Activated T-cell treated with anti-CD3 and anti-CD28 coated beads for 4 hours (primary cell): ENCODE data around the gene SLC44A1.

Source experiments
- DNase-seq: peaks from one replicate; pipeline ENCODE4 v3.0.0-alpha.2; 2020

The SLC44A1 gene

DNA sequence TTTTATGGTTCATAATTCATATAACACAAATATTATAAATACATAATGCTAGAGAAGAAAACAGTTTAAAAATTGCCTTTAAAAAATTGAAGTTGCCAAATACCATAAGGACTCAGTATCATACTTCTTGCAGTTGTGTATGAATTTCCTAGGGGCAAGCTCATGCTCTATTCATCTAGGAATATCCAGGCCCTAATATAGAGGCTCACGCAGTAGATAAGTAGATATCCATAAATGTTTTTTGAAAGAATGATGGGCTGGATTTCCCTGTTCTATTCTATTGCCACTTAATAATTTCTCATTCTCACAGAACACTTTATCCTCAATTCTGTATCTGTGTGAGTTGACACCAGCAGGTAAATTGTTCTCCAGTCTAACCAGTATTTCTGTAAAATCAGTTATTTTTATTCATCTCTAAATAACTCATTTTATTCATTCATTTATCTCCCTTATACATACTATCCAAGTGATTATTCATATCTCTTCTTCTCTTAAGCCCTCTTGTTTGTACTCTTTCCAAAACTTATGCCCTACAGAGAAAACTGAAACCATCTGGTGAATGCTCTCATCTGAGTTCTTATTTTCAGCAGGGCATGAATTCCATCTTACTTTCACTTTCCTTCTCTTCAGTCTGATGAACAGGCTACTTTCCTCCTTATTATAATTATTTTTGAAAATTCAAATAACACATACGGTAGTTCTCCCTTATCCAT, 97.1 kb downstream of the SLC44A1 start:
- DNase-seq = no peak

DNA sequence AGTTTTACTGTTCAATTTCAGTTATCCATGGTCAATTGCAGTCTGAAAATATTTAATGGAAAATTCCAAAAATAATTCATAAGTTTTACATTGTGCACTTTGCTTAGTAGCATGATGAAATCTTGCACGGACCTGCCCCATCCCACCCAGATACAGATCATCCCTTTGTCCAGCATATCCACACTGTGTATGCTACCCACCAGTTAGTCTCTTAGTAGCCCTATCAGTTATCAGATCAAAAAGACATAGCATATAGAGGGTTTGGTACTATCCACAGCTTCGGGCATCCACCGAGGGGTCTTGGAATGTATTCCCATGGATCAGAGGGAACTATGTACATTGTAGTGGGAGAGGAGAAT, 97.7 kb downstream of the SLC44A1 start:
- DNase-seq = no peak

DNA sequence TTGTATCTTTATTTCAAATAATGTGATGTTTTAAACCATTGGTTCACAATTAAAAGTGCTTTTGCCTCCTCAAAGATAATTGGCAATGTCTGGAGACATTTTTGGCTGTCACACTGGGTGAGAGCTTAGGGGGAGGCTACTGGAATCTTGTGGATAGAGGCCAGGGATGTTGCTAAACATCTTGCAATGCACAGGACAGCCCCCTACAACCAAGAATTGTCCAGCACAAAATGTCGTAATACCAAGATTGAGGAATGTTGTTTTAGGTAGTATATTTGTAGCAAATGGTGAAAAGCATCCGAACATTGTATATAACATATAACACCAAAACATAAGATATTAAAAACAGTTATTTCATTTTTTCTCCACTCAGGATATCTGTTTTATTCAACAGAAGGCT, 99.8 kb downstream of the SLC44A1 start:
- no peak for DNase-seq

DNA sequence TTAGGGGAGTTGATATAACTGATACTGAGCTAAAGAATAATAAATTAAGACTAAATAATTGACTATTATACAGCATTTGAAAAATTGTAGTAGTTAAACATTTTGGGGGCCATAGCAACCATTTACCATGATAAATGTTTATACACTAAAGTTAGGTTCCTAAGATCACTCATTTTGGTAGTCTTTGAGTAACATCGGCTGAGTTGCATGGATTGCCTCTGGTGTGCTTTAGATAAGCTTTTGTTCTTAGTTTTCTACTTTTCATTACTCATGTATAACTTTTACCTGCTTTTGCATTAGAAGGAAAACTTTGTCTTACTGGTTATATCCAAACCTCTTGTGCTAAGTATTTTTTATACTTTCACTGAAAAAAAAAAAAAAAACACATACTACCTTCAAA, 101.2 kb downstream of the SLC44A1 start:
- DNase-seq = no peak

DNA sequence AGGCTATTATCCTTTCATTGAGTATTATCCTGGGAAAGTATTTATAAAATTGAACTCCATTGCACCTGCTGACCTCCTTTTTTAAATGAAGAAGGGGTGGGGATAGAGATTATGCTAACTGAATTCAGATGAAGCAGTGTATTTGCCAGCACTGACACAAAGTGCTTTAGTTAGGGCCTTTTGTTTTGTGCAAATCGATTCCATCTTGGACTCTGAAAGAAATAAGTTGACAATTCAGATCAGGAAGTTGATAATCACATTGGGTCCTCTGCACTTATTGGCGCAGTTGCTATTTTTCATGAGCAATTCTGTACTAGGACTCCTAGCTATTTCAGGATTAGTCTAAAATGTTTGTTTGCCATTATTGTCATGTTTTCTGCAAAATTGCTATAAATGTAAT, 101.8 kb downstream of the SLC44A1 start:
- DNase-seq = no peak

DNA sequence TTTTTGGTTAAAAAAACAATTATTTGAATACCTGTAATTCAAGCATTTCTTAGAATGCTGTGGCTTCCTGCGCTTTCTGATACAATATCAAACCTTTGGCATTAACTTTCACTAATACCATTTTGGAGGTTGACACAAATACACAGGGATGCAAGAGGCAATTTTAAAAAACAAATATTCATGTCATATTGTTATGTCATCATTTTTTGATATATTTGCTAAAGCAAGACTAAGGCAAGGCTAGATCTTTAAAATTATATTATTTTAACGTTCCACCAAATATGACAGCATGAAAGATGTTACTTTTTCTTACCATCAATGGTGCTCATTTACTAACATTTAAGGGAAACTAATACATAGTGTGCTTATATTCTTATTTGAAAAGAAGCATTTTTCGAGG, 110.0 kb downstream of the SLC44A1 start:
- DNase-seq = no peak

DNA sequence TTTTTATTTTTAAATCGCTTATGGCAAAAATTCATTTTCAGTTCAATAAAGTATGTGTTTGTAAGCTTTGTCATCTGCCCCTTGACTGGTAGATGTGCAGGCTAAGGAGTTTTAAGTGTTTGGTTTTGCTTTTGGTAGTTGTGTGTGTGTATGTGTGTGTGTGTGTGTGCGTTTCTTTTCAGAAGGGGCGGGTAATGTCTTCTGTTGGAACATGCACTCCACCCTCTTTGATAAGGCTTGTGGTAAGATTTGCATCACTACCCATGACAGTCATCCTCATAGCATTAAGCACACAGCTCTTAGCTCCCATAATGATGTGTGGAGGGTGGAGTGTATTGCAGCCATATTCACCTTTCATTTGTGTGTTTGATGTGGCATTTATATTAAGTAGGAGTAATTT, 111.3 kb downstream of the SLC44A1 start:
- no peak for DNase-seq

DNA sequence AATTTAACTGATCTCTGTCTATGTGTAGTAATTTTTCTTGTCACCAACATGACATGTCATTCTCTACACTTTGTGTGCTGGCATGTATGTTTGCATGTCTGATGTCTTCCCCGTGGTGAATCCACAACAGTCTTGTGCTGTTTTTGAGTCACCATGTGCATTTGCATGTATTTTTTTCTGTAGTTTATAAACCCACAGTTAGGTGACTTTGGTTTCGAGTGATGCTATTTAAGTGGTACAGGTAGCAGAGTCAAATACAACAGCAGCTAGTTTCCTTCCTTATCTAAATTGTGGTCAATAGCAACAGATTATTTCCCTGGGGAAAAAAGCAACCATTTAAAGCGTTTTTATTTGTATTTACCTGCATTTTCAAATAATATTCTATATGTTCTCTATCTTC, 113.5 kb downstream of the SLC44A1 start:
- no peak for DNase-seq

DNA sequence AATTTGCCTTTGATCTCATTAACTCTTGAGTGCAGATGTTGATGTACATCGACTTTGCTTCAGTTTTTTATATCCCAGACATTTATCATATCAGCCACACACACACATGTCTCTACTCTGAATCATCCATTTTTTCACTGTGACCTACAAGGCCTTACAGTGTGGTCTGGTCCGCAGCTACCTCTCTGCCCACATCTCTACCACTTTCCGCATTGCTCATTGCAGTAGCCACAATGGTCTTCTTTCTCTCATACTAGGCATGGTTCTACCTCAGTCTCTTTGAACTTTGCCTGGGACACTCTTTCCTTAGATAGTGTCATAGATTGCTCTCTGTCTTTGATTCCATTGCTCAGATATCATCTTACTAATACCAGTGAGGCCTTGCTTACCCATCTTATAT, 115.4 kb downstream of the SLC44A1 start:
- no peak for DNase-seq

DNA sequence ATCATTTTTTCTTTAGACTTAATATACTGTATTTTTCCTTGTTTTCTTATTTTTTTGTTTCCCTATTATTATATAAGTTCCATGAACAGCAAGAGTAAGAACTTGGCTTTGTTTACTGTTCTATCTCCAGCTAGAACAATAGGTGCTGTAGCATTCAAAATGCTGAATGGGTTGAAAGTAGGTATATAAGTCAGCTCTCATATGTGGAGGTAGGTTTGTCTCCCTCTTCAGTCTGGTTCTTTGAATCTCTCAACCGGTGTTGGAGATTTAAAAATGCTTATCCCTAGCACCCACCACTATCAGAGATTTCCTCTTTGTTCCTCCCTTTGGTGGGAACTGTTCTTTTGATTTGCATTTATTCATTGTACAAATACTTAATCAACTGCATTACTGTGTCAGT, 115.9 kb downstream of the SLC44A1 start:
- DNase-seq = no peak

DNA sequence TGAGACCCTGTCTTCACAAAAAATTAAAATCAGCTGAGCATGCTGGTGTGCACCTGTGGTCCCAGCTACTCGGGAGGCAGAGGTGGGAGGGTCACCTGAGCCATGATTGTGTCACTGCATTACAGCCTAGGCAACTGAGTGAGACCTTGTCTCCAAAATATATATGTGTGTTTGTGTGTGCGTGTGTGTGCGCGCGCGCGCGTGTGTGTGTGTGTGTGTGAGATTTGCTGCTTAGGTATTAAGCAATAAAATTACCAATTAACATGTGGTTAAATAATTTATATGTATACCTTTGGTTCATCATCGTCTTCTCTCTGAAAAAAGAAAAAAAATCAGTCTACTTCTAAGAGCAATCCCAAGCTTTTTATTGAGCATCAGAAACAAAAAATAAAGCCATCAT, 117.4 kb downstream of the SLC44A1 start:
- DNase-seq = no peak

DNA sequence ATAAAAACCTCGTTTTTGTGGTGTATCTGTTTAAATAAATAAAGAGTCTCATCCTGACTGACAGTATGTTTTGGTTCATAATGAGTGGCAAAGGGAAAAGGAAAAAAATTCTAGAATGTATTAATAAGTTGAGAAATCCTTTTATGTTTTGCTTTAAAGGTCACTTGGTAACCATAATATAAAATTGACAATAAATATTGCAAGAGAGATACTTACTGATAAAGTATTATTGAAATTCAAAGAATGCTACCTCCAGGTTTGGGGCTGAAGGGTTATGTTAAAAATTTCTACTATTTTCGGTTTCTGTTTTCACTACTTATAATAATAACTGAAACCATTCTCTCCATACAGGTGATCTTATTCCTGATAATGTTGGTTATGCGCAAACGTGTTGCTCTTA, 118.0 kb downstream of the SLC44A1 start:
- DNase-seq = no peak

DNA sequence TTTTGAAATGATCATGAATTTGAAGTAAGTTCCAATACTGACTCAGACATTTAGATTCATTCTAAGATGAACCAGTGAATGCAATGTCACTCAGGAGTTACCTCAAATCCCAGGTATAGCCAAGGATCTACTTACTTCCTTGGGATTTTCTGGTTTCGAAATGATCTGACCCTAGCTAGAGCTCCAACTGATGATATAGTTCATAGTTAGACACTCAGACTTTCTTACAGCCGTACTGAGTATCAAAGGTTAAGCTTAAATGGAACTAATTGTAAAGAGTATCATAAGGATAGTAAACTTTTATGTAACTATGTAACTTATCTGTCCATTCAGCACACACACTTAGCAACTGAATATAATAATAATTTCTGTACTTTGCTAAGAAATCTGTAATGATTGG, 119.4 kb downstream of the SLC44A1 start:
- DNase-seq = no peak

DNA sequence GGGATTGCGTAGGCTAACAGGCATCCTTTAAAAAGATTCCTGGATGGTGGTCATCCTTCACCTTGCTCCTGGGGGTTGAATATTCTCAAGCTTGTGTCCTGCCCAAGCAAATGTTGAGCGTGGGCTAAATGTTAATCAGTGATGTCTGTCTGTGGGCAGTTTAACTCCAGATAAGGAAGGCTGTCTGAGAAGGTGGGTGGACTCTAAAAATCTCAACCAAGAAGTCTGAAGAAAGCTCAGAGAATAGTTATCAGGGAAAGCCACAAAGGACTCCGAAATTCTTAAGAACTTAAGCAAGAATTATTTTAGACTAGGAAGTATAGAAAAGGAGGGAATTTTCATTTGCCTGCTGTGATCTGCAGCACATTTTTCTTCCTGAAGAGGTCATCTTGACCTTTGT, 125.5 kb downstream of the SLC44A1 start:
- DNase-seq = no peak

DNA sequence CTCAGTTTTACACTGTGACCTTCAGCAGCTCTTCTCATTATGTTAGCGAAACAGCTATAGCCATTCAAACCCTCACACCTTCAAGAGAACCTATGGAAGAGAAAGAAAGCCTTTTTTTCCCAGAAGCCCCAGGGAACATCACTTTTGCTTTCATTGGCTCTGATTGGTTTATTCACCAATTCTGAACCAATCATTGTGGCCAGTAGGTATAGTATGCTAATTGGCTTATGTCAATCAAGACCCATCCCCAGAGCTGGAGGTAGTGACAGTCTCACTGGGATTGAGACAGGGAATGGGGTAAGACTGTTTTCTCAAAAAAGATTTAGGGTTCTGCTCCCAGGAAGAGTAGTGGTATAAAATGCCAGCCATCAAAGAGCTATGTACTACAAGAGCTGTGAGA, 129.3 kb downstream of the SLC44A1 start:
- no peak for DNase-seq

DNA sequence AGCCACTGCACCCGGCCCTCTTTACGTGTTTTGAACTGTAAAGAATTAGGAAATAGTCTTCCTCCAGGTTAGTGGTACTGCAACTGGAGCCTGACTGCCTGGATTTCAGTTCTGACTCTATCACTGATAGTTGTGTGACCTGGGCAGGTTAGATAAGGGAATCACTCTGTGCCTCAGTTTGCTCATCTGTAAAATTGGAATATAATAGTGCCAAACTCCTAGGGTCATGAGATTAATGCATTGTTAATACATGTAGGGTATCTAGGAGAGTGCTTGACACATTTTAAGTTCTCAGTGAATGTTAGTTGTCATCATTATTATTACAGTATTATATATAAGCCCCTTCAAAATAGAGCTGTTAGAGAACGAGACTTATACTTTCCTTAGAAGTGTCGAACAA, 130.9 kb downstream of the SLC44A1 start:
- DNase-seq = no peak

DNA sequence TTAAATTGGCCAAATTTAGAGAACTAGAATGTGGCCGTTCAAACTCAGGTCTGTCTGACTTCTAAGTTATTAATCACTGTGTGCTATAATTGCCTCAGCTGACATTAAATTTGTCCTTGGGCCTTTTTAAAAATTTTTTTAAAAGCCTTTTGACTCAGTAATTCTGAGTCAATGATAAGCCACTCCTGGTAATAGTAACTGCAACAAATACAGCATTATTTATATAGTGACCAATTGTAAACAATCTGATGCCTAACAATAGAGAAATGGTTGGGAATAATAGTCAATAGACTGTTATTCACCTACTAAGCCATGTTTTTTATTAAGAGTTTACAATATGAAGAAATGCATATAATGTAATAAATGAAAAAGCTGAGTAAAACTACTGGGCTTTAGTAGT, 132.4 kb downstream of the SLC44A1 start:
- no peak for DNase-seq

DNA sequence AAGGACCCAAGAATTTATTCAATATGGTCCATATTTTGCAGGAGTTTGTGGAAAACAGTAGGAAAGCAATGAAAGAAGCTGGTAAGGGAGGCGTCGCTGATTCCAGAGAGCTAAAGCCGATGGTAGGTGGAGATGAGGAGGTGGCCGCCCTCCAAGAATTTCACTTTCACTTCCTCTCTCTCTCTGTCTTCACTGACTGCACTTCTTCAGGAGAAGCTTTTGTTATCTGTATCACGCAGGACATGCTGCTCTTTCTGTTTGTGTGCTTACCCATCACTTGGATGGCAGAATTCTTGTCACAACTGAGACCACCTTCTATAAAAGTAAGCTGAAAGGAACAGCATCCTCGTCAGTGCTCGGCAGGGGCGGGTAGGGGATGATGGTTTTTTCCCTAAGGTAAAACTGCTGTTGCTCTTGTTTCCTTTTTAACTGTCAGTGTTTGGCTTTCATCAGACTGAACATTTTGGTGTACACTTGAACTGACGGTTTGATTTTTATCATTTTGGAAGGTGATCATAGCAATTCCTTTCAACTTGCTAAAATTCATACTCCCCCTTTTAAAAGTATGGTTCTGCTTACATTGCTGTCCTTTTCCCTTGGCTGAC, 141.0 kb downstream of the SLC44A1 start:
- DNase-seq = peak; percentile 16

DNA sequence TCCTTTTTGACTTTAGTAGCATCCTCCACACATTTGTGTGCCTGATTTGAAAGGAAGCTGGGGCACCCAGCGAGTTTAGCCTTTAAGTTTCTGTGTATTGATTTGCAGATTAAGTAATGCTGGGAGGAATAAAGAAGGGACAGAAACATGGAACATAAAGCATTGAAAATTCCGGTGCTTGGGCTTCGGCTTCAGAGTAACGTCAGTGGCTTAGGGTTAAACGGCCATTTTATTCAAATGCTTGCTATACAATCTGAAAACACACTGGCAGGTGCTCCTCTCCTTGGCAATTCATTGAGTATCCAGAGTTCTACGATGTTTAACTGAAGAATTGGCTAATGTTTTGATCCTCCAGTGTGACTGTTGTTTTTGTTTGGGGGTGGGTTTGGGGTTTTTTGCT, 145.3 kb downstream of the SLC44A1 start:
- no peak for DNase-seq

DNA sequence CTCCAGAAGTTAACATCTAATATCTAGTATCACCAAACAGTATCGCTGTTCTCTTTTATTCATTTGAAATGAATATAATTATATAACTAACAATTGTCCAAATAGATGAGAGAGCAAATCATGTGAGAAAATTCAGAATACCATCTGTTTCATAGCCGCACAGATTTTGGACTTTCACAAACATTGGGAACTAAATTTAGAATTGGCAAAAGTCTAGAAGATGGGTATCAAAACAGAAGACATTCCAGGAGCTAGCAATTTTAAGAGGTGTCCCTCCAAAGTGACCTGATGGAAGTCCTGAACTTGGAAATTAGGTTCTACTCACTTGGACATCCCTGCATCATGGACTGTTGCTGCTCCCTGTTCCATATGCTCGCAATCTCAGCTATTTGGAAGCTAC, 146.4 kb downstream of the SLC44A1 start:
- no peak for DNase-seq

DNA sequence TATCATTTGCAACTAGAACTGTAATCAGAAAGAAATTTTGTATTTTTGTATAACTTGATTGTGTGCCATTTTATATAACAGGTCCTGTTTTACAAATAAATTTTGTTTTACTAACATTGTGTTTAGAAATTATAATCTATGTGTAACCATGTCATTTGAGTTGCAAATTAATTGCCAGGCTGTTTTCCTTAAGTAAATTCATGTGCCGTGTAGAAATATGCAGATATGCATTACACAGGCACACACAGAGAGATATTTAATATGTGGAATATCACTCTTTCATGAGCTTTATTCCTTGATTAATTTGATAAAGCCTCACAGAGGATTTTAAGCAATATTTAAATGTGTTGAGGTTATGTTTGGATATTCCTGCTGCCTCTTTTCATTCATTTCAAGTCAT, 146.8 kb downstream of the SLC44A1 start:
- DNase-seq = no peak

DNA sequence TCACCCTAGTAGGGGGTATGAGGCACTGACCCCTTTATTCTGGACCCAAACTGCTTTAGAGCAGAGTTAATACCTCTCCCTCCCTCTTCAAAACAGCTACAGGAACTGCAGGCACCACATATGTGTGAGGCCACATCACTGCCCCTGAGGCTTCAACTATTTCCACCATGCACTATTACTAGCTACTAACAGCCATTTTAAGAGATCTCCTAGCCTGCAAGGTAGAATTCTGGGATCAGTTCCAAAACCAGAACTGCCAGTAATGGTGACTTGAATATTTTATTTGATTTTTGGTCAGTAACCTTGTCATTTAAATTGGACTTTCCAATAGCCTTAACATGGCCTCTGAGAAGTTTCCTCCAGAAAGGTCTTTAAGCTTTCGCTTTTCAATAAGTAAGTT, 148.1 kb downstream of the SLC44A1 start:
- no peak for DNase-seq

DNA sequence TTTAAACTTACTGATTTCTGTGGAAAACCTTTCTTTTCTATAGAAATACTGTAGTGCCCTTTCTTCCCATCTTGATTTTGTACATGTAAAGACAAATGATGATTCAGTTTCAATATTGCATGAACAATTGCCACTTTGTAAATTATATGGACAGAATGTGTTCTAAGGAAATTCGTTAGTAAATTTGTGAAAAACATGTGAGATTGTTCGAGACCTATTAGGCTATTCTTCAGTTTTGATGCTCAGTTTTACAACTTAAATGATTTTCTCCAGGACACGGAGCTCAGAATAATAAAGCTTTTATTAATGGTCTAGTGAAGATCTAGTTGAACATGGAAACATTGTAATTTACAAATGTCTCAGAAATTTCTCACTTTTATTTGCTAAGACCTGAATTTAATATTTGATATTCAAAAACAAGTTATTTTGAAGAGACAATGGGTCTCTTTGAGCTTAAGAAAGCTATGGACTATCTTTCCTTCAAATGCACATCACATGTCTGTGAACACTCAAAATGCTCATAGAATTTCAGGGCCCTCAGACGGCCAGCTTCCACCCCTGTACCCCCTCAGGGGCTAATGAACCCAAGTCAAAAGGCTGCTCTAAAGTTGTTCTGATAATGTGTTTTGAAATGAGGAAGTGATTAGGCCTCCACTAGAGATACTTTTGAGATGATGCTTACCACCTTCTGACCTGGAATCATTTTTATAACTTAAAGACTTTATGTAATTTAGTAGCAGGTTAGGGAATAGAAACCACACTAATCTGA, 149.3 kb downstream of the SLC44A1 start:
- DNase-seq = no peak

DNA sequence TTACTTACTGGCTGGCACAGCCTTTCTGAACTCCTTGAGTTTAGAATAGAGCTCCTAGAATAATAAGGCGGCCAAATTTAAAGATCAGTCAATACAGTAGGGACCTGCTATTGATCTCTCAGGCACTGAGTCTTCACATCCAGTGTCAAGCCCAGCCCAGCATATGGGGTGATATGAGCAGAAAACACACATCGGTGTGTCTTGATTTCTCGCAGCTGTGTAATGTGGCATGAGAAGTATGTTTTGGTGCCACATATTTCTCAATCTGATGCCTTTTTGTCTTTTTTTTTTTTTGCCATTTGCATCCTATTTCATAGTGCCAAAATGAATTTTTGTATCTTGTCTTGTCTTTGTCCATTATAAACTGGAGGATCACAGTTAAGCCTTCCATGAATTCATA, 152.0 kb downstream of the SLC44A1 start:
- DNase-seq = no peak

DNA sequence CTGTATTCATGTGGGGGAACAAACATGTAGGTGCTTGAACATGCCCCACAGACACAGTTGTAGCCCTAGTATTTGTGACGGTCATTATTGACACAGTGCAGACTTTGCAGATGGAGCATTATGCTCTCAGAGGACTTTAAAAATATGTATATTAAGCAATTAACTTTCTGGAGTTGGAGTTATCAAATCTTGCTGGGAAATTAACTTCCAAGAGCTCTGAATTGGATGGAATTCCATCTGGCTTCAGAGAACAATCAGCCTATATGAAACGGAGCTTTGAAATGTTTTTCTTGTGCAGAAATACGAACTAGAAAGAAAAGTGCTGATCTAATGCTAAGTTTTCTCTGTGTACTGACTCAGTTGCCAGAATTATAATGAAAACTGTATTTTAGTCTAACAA, 152.4 kb downstream of the SLC44A1 start:
- DNase-seq = no peak
